HepG2 (cell line): ENCODE measurements around the gene TRAF3. TPM values are rescaled to one million over a fixed set of nuclear protein-coding genes. Genes with fewer than 3 reads are reported as not detected.

ENCODE experiments used
- ATAC-seq: fragments of 200-7000 bp; cut with Tn5 transposase; 3 replicates; pipeline ENCODE4 v1.9.1; 2020; ENCODE audit warnings: mild to moderate bottlenecking, moderate library complexity
- BruUV-seq: library from RNA; stranded (reverse); fragments of 400-500 nt; replicated peaks from 2 replicates; lab custom pipeline; 2021; lab: Mats Ljungman, UMichigan
- CTCF ChIA-PET: fragments of 300-600 bp; formaldehyde crosslinking; extraction: SDS; loops from one replicate; lab custom pipeline; 2021; ENCODE audit warnings: low total read pairs, inconsistent platforms, low intra/inter-chr PET ratio; lab: Yijun Ruan, JAX
- POLR2A ChIA-PET: fragments of 350-600 bp; sonication (Branson Sonifier 250); formaldehyde crosslinking; loops from one replicate; lab custom pipeline; 2020; ENCODE audit warnings: antibody characterized with exemption, inconsistent platforms; lab: Yijun Ruan, JAX
- DNase-seq: peaks from one replicate; pipeline ENCODE4 v3.0.0-alpha.2; 2015; ENCODE audit warnings: low spot score
- FAIRE-seq: peaks from 3 replicates; lab custom pipeline; 2011; peaks lifted over from hg19 to GRCh38; lab: Jason Lieb, UNC
- H2AFZ ChIP-seq: one replicate; pipeline ENCODE4 v1.6.1; 2011; ENCODE audit warnings: low read length, inconsistent platforms
- H3K27ac ChIP-seq: fragments of 300-600 bp; 3 replicates; pipeline ENCODE4 v1.8.0; 2011; ENCODE audit warnings: mixed run types, mild to moderate bottlenecking, mixed read lengths, low read length, inconsistent platforms; ENCODE audit not compliant: insufficient read depth; ENCODE audit errors: extremely low read length
- H3K27me3 ChIP-seq, 2 experiments: fragments of 200-600 bp in 1 of 2; 2 replicates in 1 of 2; 3 replicates in 1 of 2; pipeline versions ENCODE4 v1.6.0 to v1.8.0; 2011; ENCODE audit warnings: low read length in 2 of 2, mild to moderate bottlenecking in 2 of 2, moderate library complexity in 2 of 2, inconsistent platforms in 1 of 2; ENCODE audit not compliant: insufficient read depth in 2 of 2, control insufficient read depth in 1 of 2
- H3K36me3 ChIP-seq, 2 experiments: fragments of 200-600 bp in 1 of 2; replicated peaks in 1 of 2; 2 replicates in 1 of 2; 3 replicates in 1 of 2; pipeline versions ENCODE4 v1.5.1 to v1.8.0; 2011; ENCODE audit warnings: low read length in 2 of 2, inconsistent platforms in 1 of 2; ENCODE audit not compliant: insufficient read depth in 2 of 2, control insufficient read depth in 1 of 2
- H3K4me1 ChIP-seq: 2 replicates; pipeline ENCODE4 v1.5.1; 2012; ENCODE audit warnings: low read length, inconsistent platforms; ENCODE audit not compliant: insufficient read depth
- H3K4me2 ChIP-seq: 2 replicates; pipeline ENCODE4 v1.6.0; 2011; ENCODE audit warnings: low read depth, low read length, inconsistent platforms
- H3K4me3 ChIP-seq, 3 experiments: fragments of 200-600 bp in 1 of 3; sonication (generic), shearing (Covaris generic) in 1 of 3; replicated peaks in 1 of 3; 2 replicates each; pipeline ENCODE4 v1.5.1; 2011 to 2016; ENCODE audit warnings: low read length in 3 of 3, inconsistent platforms in 2 of 3, low read depth in 2 of 3, mild to moderate bottlenecking in 2 of 3, control low read depth in 1 of 3, mixed read lengths in 1 of 3; ENCODE audit not compliant: insufficient read depth in 1 of 3
- H3K79me2 ChIP-seq: one replicate; pipeline ENCODE4 v1.6.1; 2011; ENCODE audit warnings: low read length, inconsistent platforms; ENCODE audit not compliant: insufficient read depth
- H3K9ac ChIP-seq: 2 replicates; pipeline ENCODE4 v1.6.0; 2011; ENCODE audit warnings: mild to moderate bottlenecking, low read depth, low read length, inconsistent platforms; ENCODE audit not compliant: insufficient read depth
- H3K9me3 ChIP-seq: 2 replicates; pipeline ENCODE4 v1.5.1; 2012; ENCODE audit warnings: mild to moderate bottlenecking, low read length
- H4K20me1 ChIP-seq: 2 replicates; pipeline ENCODE4 v1.6.0; 2011; ENCODE audit warnings: inconsistent platforms, mild to moderate bottlenecking, low read length, moderate library complexity; ENCODE audit not compliant: insufficient read depth
- ATAD3A ChIP-seq: sonication (generic); formaldehyde crosslinking; IDR thresholded peaks from 2 replicates; pipeline ENCODE4 v1.4.0; 2020; ENCODE audit warnings: missing genetic modification reagents
- ETS1 ChIP-seq: sonication (generic); formaldehyde crosslinking; IDR thresholded peaks from 2 replicates; pipeline ENCODE4 v1.4.0; 2020; ENCODE audit warnings: missing genetic modification reagents
- GATAD2A ChIP-seq: IDR thresholded peaks from 2 replicates; pipeline ENCODE4 v1.6.1; 2016
- HMG20A ChIP-seq: IDR thresholded peaks from 2 replicates; pipeline ENCODE4 v1.6.1; 2016; ENCODE audit warnings: borderline replicate concordance
- NCOA2 ChIP-seq: sonication (generic); formaldehyde crosslinking; IDR thresholded peaks from 2 replicates; pipeline ENCODE4 v1.8.0; 2022; ENCODE audit warnings: inconsistent platforms
- RBFOX2 ChIP-seq: fragments of 200-400 bp; formaldehyde crosslinking; IDR thresholded peaks from 2 replicates; pipeline ENCODE4 v1.6.1; 2017; ENCODE audit warnings: low read depth, mild to moderate bottlenecking, low read length
- SIN3A ChIP-seq: IDR thresholded peaks from 2 replicates; pipeline ENCODE4 v1.6.1; 2011; ENCODE audit warnings: low read depth, mild to moderate bottlenecking, control low read depth, low read length, borderline replicate concordance
- SPEN ChIP-seq: sonication (generic); formaldehyde crosslinking; IDR thresholded peaks from 2 replicates; pipeline ENCODE4 v1.5.1; 2020; ENCODE audit warnings: low read depth, mild to moderate bottlenecking, missing genetic modification reagents
- ZBTB1 ChIP-seq: sonication (generic); formaldehyde crosslinking; IDR thresholded peaks from 2 replicates; pipeline ENCODE4 v1.4.0; 2020; ENCODE audit warnings: missing genetic modification reagents, borderline replicate concordance
- ZBTB7A ChIP-seq: sonication (generic); formaldehyde crosslinking; IDR thresholded peaks from 2 replicates; pipeline ENCODE4 v1.8.0; 2022; ENCODE audit warnings: mild to moderate bottlenecking, missing genetic modification reagents
- ZNF180 ChIP-seq: sonication (generic); formaldehyde crosslinking; IDR thresholded peaks from 2 replicates; pipeline ENCODE4 v1.4.0; 2020; ENCODE audit warnings: low read depth, missing genetic modification reagents, borderline replicate concordance
- ZNF34 ChIP-seq: sonication (generic); formaldehyde crosslinking; IDR thresholded peaks from 2 replicates; pipeline ENCODE4 v1.4.0; 2020; ENCODE audit warnings: mild to moderate bottlenecking, missing genetic modification reagents, borderline replicate concordance
- ZNF619 ChIP-seq: sonication (generic); formaldehyde crosslinking; IDR thresholded peaks from 2 replicates; pipeline ENCODE4 v1.4.0; 2020; ENCODE audit warnings: mild to moderate bottlenecking, missing genetic modification reagents
- ZNF713 ChIP-seq: sonication (generic); formaldehyde crosslinking; IDR thresholded peaks from 2 replicates; pipeline ENCODE4 v1.4.0; 2020; ENCODE audit warnings: mild to moderate bottlenecking, missing genetic modification reagents
- ZUFSP ChIP-seq: sonication (generic); formaldehyde crosslinking; IDR thresholded peaks from 2 replicates; pipeline ENCODE4 v1.9.0; 2021; ENCODE audit warnings: missing genetic modification reagents, mild to moderate bottlenecking, borderline replicate concordance
- WGBS: methylation state at CpG from one replicate; pipeline ENCODE4 v1.1.6; 2017; ENCODE audit warnings: low lambda C conversion rate; 5-methylcytosine and 5-hydroxymethylcytosine counted together
- in situ Hi-C: cut with HindIII; loops from 2 replicates; pipeline ENCODE4 v1.10.0; 2017; ENCODE audit warnings: low pct_unique_long_range_greater_than_20kb; ENCODE audit not compliant: extremely low pct_ligation_motif_present
- intact Hi-C: fragments of 100-400 bp; cut with micrococcal nuclease; formaldehyde crosslinking; loops from one replicate; pipeline ENCODE4 v1.10.0; 2022; ENCODE audit not compliant: unreplicated experiment
- polyA plus RNA-seq, 8 experiments: library from polyadenylated mRNA; depleted of rRNA in 3 of 8; stranded (reverse) in 7 of 8; unstranded in 1 of 8; fragments of >200 nt; fragmentation: Illumina TruSeq in 4 of 8; extraction: Trizol in 4 of 8; gene quantifications; 2 replicates each; pipeline versions ENCODE4 v1.2.1 to v1.2.3, GENCODE V29; 2011 to 2016; ENCODE audit warnings: low read depth in 4 of 8, missing spikeins in 1 of 8, mixed read lengths in 1 of 8; ENCODE audit not compliant: insufficient read depth in 1 of 8
- total RNA-seq, 5 experiments: library from RNA; depleted of rRNA; stranded (reverse); fragments of >200 nt; fragmentation: Illumina TruSeq; extraction: Trizol; gene quantifications; 2 replicates each; pipeline ENCODE4 v1.2.3, GENCODE V29; 2016; ENCODE audit warnings: low read depth in 1 of 5

Gene TRAF3
- total and polyA plus RNA-seq, 2 of the 13 experiments (the other 11 are each of a cell fraction or from before 2014, with no cell fraction given) = 6.9 to 12.2 TPM

- CTCF ChIA-PET = no interaction called here
- intact Hi-C loops = no loop called here
Measured at GRCh38 chr14:102947321-102948103, 170.3 kb downstream of the TRAF3 start.

More at GRCh38 chr14:102947321-102948103, 170.3 kb downstream of the TRAF3 start:
- no peak overlapping the region for H2AFZ ChIP-seq
- no peak for TF ChIP-seq ZNF34 (CRISPR knock-in tag)
- no peak for TF ChIP-seq ZBTB7A (CRISPR knock-in tag)
- TF ChIP-seq NCOA2 (CRISPR knock-in tag) = no peak
- no peak for TF ChIP-seq HMG20A (CRISPR knock-in tag)
- TF ChIP-seq ZNF180 (CRISPR knock-in tag) = no peak
- TF ChIP-seq ZUFSP (CRISPR knock-in tag) = no peak
- no peak for TF ChIP-seq GATAD2A (CRISPR knock-in tag)
- TF ChIP-seq ZBTB1 (CRISPR knock-in tag) = no peak
- TF ChIP-seq RBFOX2 = no peak
- no peak for TF ChIP-seq ZNF619 (CRISPR knock-in tag)
- no peak for TF ChIP-seq ATAD3A
- no peak for TF ChIP-seq ETS1
- TF ChIP-seq ZNF713 (CRISPR knock-in tag) = no peak
- TF ChIP-seq SPEN = no peak
- no peak for TF ChIP-seq SIN3A
- no peak overlapping the region for H3K4me2 ChIP-seq
- no peaks in the 10 kb centered on the region for H4K20me1 ChIP-seq
- 98% methylated on average over 23 of the region's 27 CpGs for WGBS
- in situ Hi-C loops = no loop called here
- H3K4me3 ChIP-seq = no peak overlapping the region
- POLR2A ChIA-PET = no interaction called here
- no peaks in the 10 kb centered on the region for H3K79me2 ChIP-seq
- FAIRE-seq = no peak
- peaks cover 35 to 37% of the 10 kb centered on the region in 2 experiments; a peak in 4 of 5 replicates for H3K36me3 ChIP-seq
- no peak for ATAC-seq
- no peaks in the 10 kb centered on the region for H3K9me3 ChIP-seq
- no peak for DNase-seq
- H3K9ac ChIP-seq = no peak overlapping the region
- no peaks in the 10 kb centered on the region for H3K4me1 ChIP-seq
- H3K27me3 ChIP-seq = no peaks in the 10 kb centered on the region
- no TSS peak for BruUV-seq
- H3K27ac ChIP-seq = no peak overlapping the region
